H1 (cell line): ENCODE results near the gene ZNF747. TPM values are rescaled to one million over a fixed set of nuclear protein-coding genes. Genes with fewer than 3 reads are reported as not detected.

ENCODE experiments used
- CTCF ChIA-PET: fragments of 300-600 bp; sonication (Branson Sonifier 250); formaldehyde crosslinking; loops from one replicate; lab custom pipeline; 2021; ENCODE audit not compliant: partially characterized antibody; lab: Charles Lee
- POLR2A ChIA-PET: fragments of 300-600 bp; sonication (Branson Sonifier 250); formaldehyde crosslinking; loops from one replicate; lab custom pipeline; 2021; ENCODE audit warnings: inconsistent platforms; ENCODE audit not compliant: partially characterized antibody; lab: Charles Lee
- DNase-seq, 2 experiments: peaks; one replicate each; pipeline versions ENCODE4 v3.0.0 to v3.0.0-alpha.2; 2010 to 2022; ENCODE audit warnings: low spot score in 2 of 2, low read depth in 1 of 2, mixed read lengths in 1 of 2
- FAIRE-seq: peaks from 2 replicates; lab custom pipeline; 2011; peaks lifted over from hg19 to GRCh38; lab: Jason Lieb, UNC
- H2AFZ ChIP-seq: 2 replicates; pipeline ENCODE4 v1.8.1; 2012; ENCODE audit warnings: low read length, inconsistent platforms
- H2AK5ac ChIP-seq: 2 replicates; pipeline ENCODE4 v1.6.1; 2013; ENCODE audit warnings: low read depth, low read length
- H2BK120ac ChIP-seq: replicated peaks from 2 replicates; pipeline ENCODE3; 2013; ENCODE audit warnings: low read depth, low read length, inconsistent platforms
- H2BK12ac ChIP-seq: 2 replicates; pipeline ENCODE4 v1.6.1; 2013; ENCODE audit warnings: low read depth, low read length
- H2BK15ac ChIP-seq: 2 replicates; pipeline ENCODE4 v1.6.1; 2013; ENCODE audit warnings: low read length
- H2BK20ac ChIP-seq: 2 replicates; pipeline ENCODE4 v1.6.1; 2013; ENCODE audit warnings: low read length
- H2BK5ac ChIP-seq: 2 replicates; pipeline ENCODE4 v1.6.1; 2013; ENCODE audit warnings: low read depth, low read length
- H3K14ac ChIP-seq: 2 replicates; pipeline ENCODE4 v1.6.1; 2013; ENCODE audit warnings: inconsistent platforms; ENCODE audit not compliant: insufficient read length
- H3K18ac ChIP-seq: 2 replicates; pipeline ENCODE4 v1.6.1; 2013; ENCODE audit warnings: low read length; ENCODE audit errors: extremely low read depth
- H3K23ac ChIP-seq: 2 replicates; pipeline ENCODE4 v1.6.1; 2013; ENCODE audit warnings: inconsistent platforms; ENCODE audit not compliant: insufficient read length
- H3K23me2 ChIP-seq: 2 replicates; pipeline ENCODE4 v1.6.1; 2013; ENCODE audit warnings: low read depth, low read length
- H3K27ac ChIP-seq: 2 replicates; pipeline ENCODE4 v1.6.1; 2011; ENCODE audit warnings: low read depth, low read length, inconsistent platforms
- H3K27me3 ChIP-seq, 4 experiments: replicated peaks in 1 of 4; 1 replicate in 1 of 4; 2 replicates in 3 of 4; pipeline versions ENCODE4 v1.6.1 to v1.8.1; 2011 to 2013; ENCODE audit warnings: low read length in 3 of 4, mild to moderate bottlenecking in 3 of 4, inconsistent platforms in 2 of 4, mixed read lengths in 2 of 4, moderate library complexity in 1 of 4; ENCODE audit not compliant: control insufficient read depth in 3 of 4, insufficient read depth in 3 of 4; ENCODE audit errors: extremely low read depth in 1 of 4
- H3K36me3 ChIP-seq, 4 experiments: 2 replicates each; pipeline versions ENCODE4 v1.6.1 to v1.8.1; 2011 to 2013; ENCODE audit warnings: mild to moderate bottlenecking in 4 of 4, low read length in 3 of 4, moderate library complexity in 2 of 4, control low read depth in 1 of 4, inconsistent platforms in 1 of 4; ENCODE audit not compliant: insufficient read depth in 4 of 4, control insufficient read depth in 2 of 4
- H3K4ac ChIP-seq: replicated peaks from 2 replicates; pipeline ENCODE3; 2013; ENCODE audit warnings: low read length, low read depth, mixed read lengths, inconsistent platforms; ENCODE audit not compliant: insufficient read length
- H3K4me1 ChIP-seq, 4 experiments: replicated peaks in 1 of 4; 1 replicate in 1 of 4; 2 replicates in 3 of 4; pipeline versions ENCODE4 v1.6.1 to v1.8.1; 2011 to 2013; ENCODE audit warnings: low read length in 3 of 4, inconsistent platforms in 2 of 4, mixed read lengths in 1 of 4; ENCODE audit not compliant: insufficient read depth in 4 of 4, control insufficient read depth in 3 of 4
- H3K4me2 ChIP-seq, 2 experiments: 2 replicates each; pipeline versions ENCODE4 v1.6.1 to v1.8.1; 2011 to 2013; ENCODE audit warnings: low read depth in 2 of 2, low read length in 2 of 2, control low read depth in 1 of 2, inconsistent platforms in 1 of 2, mild to moderate bottlenecking in 1 of 2; ENCODE audit not compliant: insufficient read depth in 1 of 2
- H3K4me3 ChIP-seq, 4 experiments: fragments of 200-600, 300-600 bp in 1 of 4; sonication (generic), shearing (Covaris generic), sonication (Bioruptor Twin) in 1 of 4; 2 replicates each; pipeline versions ENCODE4 v1.5.1 to v1.8.1; 2011 to 2016; ENCODE audit warnings: low read length in 4 of 4, low read depth in 3 of 4, control low read depth in 2 of 4, inconsistent platforms in 2 of 4, mild to moderate bottlenecking in 2 of 4, mixed read lengths in 1 of 4, moderate library complexity in 1 of 4; ENCODE audit not compliant: insufficient read depth in 2 of 4; ENCODE audit errors: extremely low read depth in 1 of 4
- H3K56ac ChIP-seq: replicated peaks from 2 replicates; pipeline ENCODE3; 2013; ENCODE audit warnings: low read depth, mild to moderate bottlenecking, mixed read lengths, low read length, inconsistent platforms; ENCODE audit not compliant: insufficient read length
- H3K79me1 ChIP-seq: 2 replicates; pipeline ENCODE4 v1.6.1; 2013; ENCODE audit warnings: low read depth, low read length, control low read depth
- H3K79me2 ChIP-seq, 2 experiments: 2 replicates each; pipeline versions ENCODE4 v1.6.1 to v1.8.1; 2012 to 2013; ENCODE audit warnings: low read length in 2 of 2, mild to moderate bottlenecking in 2 of 2, inconsistent platforms in 1 of 2; ENCODE audit not compliant: insufficient read depth in 2 of 2, control insufficient read depth in 1 of 2
- H3K9ac ChIP-seq, 4 experiments: replicated peaks in 1 of 4; 1 replicate in 1 of 4; 2 replicates in 3 of 4; pipeline versions ENCODE4 v1.6.1 to v1.8.1; 2011 to 2013; ENCODE audit warnings: low read depth in 3 of 4, low read length in 3 of 4, control low read depth in 2 of 4, mild to moderate bottlenecking in 2 of 4, moderate library complexity in 2 of 4, inconsistent platforms in 1 of 4; ENCODE audit errors: extremely low read depth in 1 of 4
- H3K9me3 ChIP-seq, 2 experiments: 2 replicates each; pipeline versions ENCODE4 v1.6.1 to v1.8.1; 2012 to 2013; ENCODE audit warnings: mild to moderate bottlenecking in 2 of 2, moderate library complexity in 2 of 2, control low read depth in 1 of 2, inconsistent platforms in 1 of 2, low read depth in 1 of 2, low read length in 1 of 2, mixed read lengths in 1 of 2; ENCODE audit not compliant: insufficient read depth in 2 of 2
- H4K20me1 ChIP-seq, 2 experiments: replicated peaks in 1 of 2; 2 replicates each; pipeline versions ENCODE3 to v1.8.1; 2011 to 2013; ENCODE audit warnings: inconsistent platforms in 2 of 2, low read length in 2 of 2, mild to moderate bottlenecking in 1 of 2; ENCODE audit not compliant: insufficient read depth in 2 of 2, control insufficient read depth in 1 of 2
- H4K5ac ChIP-seq: 2 replicates; pipeline ENCODE4 v1.6.1; 2013; ENCODE audit warnings: low read length, low read depth, mixed read lengths, inconsistent platforms; ENCODE audit not compliant: insufficient read length
- H4K8ac ChIP-seq: 2 replicates; pipeline ENCODE4 v1.8.0; 2013; ENCODE audit warnings: mild to moderate bottlenecking, moderate library complexity, low read length, inconsistent platforms; ENCODE audit not compliant: insufficient read depth; ENCODE audit errors: extremely low read depth
- H4K91ac ChIP-seq: replicated peaks from 2 replicates; pipeline ENCODE3; 2013; ENCODE audit warnings: low read length, mixed read lengths, inconsistent platforms; ENCODE audit not compliant: insufficient read length
- CEBPB ChIP-seq: IDR thresholded peaks from 2 replicates; pipeline ENCODE4 v1.6.1; 2012; ENCODE audit warnings: low read depth, low read length
- GTF2F1 ChIP-seq: IDR thresholded peaks from 2 replicates; pipeline ENCODE4 v1.6.1; 2012; ENCODE audit warnings: low read depth, low read length, improper control_type of control experiment, borderline replicate concordance
- RAD21 ChIP-seq, 2 experiments: IDR thresholded peaks in 1 of 2; conservative IDR thresholded peaks in 1 of 2; 2 replicates each; pipeline ENCODE4 v1.6.1; 2011; ENCODE audit warnings: low read depth in 2 of 2, low read length in 2 of 2, improper control_type of control experiment in 1 of 2, inconsistent platforms in 1 of 2, mild to moderate bottlenecking in 1 of 2, moderate library complexity in 1 of 2
- RNF2 ChIP-seq: fragments of 200-900, 300-1000 bp; sonication (generic); IDR thresholded peaks from 2 replicates; pipeline ENCODE4 v1.7.1; 2016; ENCODE audit warnings: borderline replicate concordance, low read depth, mild to moderate bottlenecking, antibody characterized with exemption, low read length; ENCODE audit not compliant: poor library complexity, severe bottlenecking; ENCODE audit errors: missing control alignments
- RXRA ChIP-seq: IDR thresholded peaks from 2 replicates; pipeline ENCODE4 v1.6.1; 2011; ENCODE audit warnings: low read depth, mild to moderate bottlenecking, low read length, moderate library complexity; ENCODE audit not compliant: insufficient read depth
- SIX5 ChIP-seq: IDR thresholded peaks from 2 replicates; pipeline ENCODE4 v1.6.1; 2011; ENCODE audit warnings: mild to moderate bottlenecking, low read depth, low read length
- SP1 ChIP-seq: IDR thresholded peaks from 2 replicates; pipeline ENCODE4 v1.6.1; 2011; ENCODE audit warnings: low read depth, low read length
- TAF7 ChIP-seq: optimal IDR thresholded peaks from 2 replicates; pipeline ENCODE3; 2011; ENCODE audit warnings: low read depth, mild to moderate bottlenecking, inconsistent platforms, low read length, moderate library complexity, borderline replicate concordance
- WGBS, 2 experiments: shearing (Covaris generic) in 1 of 2; methylation state at CpG; one replicate each; pipeline versions ENCODE4 v1.1.6 to v1.1.7; 2013 to 2015; ENCODE audit warnings: low lambda C conversion rate in 2 of 2, mixed read lengths in 2 of 2, inconsistent platforms in 1 of 2, low coverage in 1 of 2, missing lambda C conversion rate in 1 of 2; ENCODE audit not compliant: insufficient replicate concordance in 2 of 2, insufficient coverage in 1 of 2, insufficient read length in 1 of 2; ENCODE audit errors: extremely low coverage in 1 of 2, missing lambda C conversion rate in 1 of 2; 5-methylcytosine and 5-hydroxymethylcytosine counted together
- polyA plus RNA-seq, 7 experiments: library from polyadenylated mRNA; depleted of rRNA in 3 of 7; stranded (reverse) in 5 of 7; unstranded in 2 of 7; fragments of >200 nt in 5 of 7; fragments of 200-250 nt in 2 of 7; gene quantifications; 1 replicate in 5 of 7; 2 replicates in 1 of 7; 4 replicates in 1 of 7; pipeline versions ENCODE4 v1.2.1 to v1.2.3, GENCODE V29; 2011 to 2013; ENCODE audit warnings: missing spikeins in 2 of 7, mixed read lengths in 2 of 7
- total RNA-seq: library from RNA; stranded (reverse); fragmentation: NEBNext Ultra II Directional; extraction: Animal tissue kit (Norgen Biotek cat#: 25700); gene quantifications from 2 replicates; pipeline ENCODE4 v1.2.1, GENCODE V29; 2021
- TF ChIP-seq, protein P1 (sequence below), 3 experiments: IDR thresholded peaks; 1 replicate in 2 of 3; 2 replicates in 1 of 3; pipeline versions ENCODE4 v1.5.1 to v1.6.1; 2011; ENCODE audit warnings: low read length in 3 of 3, mild to moderate bottlenecking in 3 of 3, inconsistent platforms in 2 of 3, low read depth in 1 of 3, moderate library complexity in 1 of 3; ENCODE audit not compliant: insufficient read depth in 1 of 3; ENCODE audit errors: control extremely low read depth in 1 of 3

Gene ZNF747
- total and polyA plus RNA-seq, 2 of the 8 experiments (the other 6 are each of a cell fraction or from before 2014, with no cell fraction given) = 9.9 to 10.3 TPM

DNA sequence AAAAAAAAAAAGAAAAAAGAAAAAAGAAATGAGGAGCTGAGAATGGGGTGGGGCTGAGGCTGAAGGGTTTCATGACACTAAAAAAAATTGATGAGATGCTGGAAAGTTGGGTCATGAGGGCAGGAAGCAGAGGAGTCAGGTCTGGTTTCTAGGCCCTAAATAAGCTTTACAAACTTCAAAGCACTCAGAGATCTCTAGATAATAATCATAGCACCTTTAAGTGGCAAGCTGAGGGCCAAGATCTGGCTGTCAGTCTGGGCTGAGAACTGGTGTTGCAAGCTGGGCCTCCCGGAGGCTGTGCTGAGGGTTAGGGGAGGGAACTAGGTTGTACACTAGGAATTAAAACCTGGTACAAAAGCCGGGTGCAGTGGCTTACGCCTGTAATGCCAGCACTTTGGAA is 17.1 kb upstream of the ZNF747 start:
- DNase-seq (no peak), FAIRE-seq (no peak)
- Histone ChIP-seq H3K27ac (no peak overlapping the region), H2AFZ (no peak overlapping the region), H3K4me1 (peaks cover 5 to 11% (median 6%) of the 10 kb centered on the region in 4 experiments), H3K27me3 (no peaks in the 10 kb centered on the region), H3K79me1 (no peaks in the 10 kb centered on the region), H3K14ac (no peak overlapping the region), H4K5ac (no peak overlapping the region), H3K18ac (no peak overlapping the region), H2BK12ac (no peak overlapping the region), H2BK5ac (no peak overlapping the region), H3K4me2 (no peak overlapping the region), H4K20me1 (peaks cover 0 to 4% of the 10 kb centered on the region in 2 experiments), H3K23me2 (no peaks in the 10 kb centered on the region; the same call in 1 of the 2 replicates), H3K4ac (no peak overlapping the region), H2BK15ac (no peak overlapping the region), H3K9me3 (no peaks in the 10 kb centered on the region), H4K8ac (no peak overlapping the region), H2BK20ac (no peak overlapping the region), H3K4me3 (no peak overlapping the region), H3K79me2 (no peaks in the 10 kb centered on the region), H3K9ac (no peak overlapping the region), H4K91ac (no peak overlapping the region), H3K36me3 (peaks cover 3 to 8% (median 5%) of the 10 kb centered on the region in 4 experiments; a peak in 4 of 8 replicates), H2AK5ac (no peak overlapping the region), H3K23ac (no peak overlapping the region), H2BK120ac (no peak overlapping the region), H3K56ac (no peak overlapping the region)
- ChIA-PET CTCF (interaction anchor here (1.6 to 3.8 kb wide), 2 partner anchors 16 to 102 kb away, joined by 4 to 12 read pairs; partner anchors contain the start of gene ZNF747), POLR2A (interaction anchor here (0.6 to 6.7 kb wide), 3 partner anchors 17 to 110 kb away, joined by 3 to 40 read pairs (median 3); partner anchors contain the start of genes ZNF688 and ZNF747)
- 91% methylated on average over 3 of the region's 3 CpGs; no CpG with 5 or more reads in 1 of the 2 experiments for WGBS, 2 experiments
- TF ChIP-seq TAF7 = no peak
- TF ChIP-seq SP1 = no peak
- no peak for TF ChIP-seq SIX5
- TF ChIP-seq CEBPB = no peak
- no peak for TF ChIP-seq RNF2
- TF ChIP-seq, protein P1, sequence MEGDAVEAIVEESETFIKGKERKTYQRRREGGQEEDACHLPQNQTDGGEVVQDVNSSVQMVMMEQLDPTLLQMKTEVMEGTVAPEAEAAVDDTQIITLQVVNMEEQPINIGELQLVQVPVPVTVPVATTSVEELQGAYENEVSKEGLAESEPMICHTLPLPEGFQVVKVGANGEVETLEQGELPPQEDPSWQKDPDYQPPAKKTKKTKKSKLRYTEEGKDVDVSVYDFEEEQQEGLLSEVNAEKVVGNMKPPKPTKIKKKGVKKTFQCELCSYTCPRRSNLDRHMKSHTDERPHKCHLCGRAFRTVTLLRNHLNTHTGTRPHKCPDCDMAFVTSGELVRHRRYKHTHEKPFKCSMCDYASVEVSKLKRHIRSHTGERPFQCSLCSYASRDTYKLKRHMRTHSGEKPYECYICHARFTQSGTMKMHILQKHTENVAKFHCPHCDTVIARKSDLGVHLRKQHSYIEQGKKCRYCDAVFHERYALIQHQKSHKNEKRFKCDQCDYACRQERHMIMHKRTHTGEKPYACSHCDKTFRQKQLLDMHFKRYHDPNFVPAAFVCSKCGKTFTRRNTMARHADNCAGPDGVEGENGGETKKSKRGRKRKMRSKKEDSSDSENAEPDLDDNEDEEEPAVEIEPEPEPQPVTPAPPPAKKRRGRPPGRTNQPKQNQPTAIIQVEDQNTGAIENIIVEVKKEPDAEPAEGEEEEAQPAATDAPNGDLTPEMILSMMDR (IDR thresholded peaks at IDR 0.05; ENCODE audit: control extremely low read depth in 1 of 3, insufficient read depth in 1 of 3, low read depth in 1 of 3, low read length in 3 of 3) = no peak
- no peak for TF ChIP-seq GTF2F1
- TF ChIP-seq RXRA = no peak
- TF ChIP-seq RAD21 (IDR thresholded peaks at IDR 0.05 in 1 of 2, conservative IDR thresholded peaks at IDR 0.05 in 1 of 2; ENCODE audit: low read depth in 2 of 2, low read length in 2 of 2) = no peak
